H1 (cell line): ENCODE measurements around the gene RSL24D1. TPM values are rescaled to one million over a fixed set of nuclear protein-coding genes. Genes with fewer than 3 reads are reported as not detected.

Source experiments
- CTCF ChIA-PET: fragments of 300-600 bp; sonication (Branson Sonifier 250); formaldehyde crosslinking; loops from one replicate; lab custom pipeline; 2021; ENCODE audit not compliant: partially characterized antibody; lab: Charles Lee
- POLR2A ChIA-PET: fragments of 300-600 bp; sonication (Branson Sonifier 250); formaldehyde crosslinking; loops from one replicate; lab custom pipeline; 2021; ENCODE audit warnings: inconsistent platforms; ENCODE audit not compliant: partially characterized antibody; lab: Charles Lee
- DNase-seq, 2 experiments: peaks; one replicate each; pipeline versions ENCODE4 v3.0.0 to v3.0.0-alpha.2; 2010 to 2022; ENCODE audit warnings: low spot score in 2 of 2, low read depth in 1 of 2, mixed read lengths in 1 of 2
- FAIRE-seq: peaks from 2 replicates; lab custom pipeline; 2011; peaks lifted over from hg19 to GRCh38; lab: Jason Lieb, UNC
- H2AFZ ChIP-seq: 2 replicates; pipeline ENCODE4 v1.8.1; 2012; ENCODE audit warnings: low read length, inconsistent platforms
- H2AK5ac ChIP-seq: 2 replicates; pipeline ENCODE4 v1.6.1; 2013; ENCODE audit warnings: low read depth, low read length
- H2BK120ac ChIP-seq: replicated peaks from 2 replicates; pipeline ENCODE3; 2013; ENCODE audit warnings: low read depth, low read length, inconsistent platforms
- H2BK12ac ChIP-seq: 2 replicates; pipeline ENCODE4 v1.6.1; 2013; ENCODE audit warnings: low read depth, low read length
- H2BK15ac ChIP-seq: 2 replicates; pipeline ENCODE4 v1.6.1; 2013; ENCODE audit warnings: low read length
- H2BK20ac ChIP-seq: 2 replicates; pipeline ENCODE4 v1.6.1; 2013; ENCODE audit warnings: low read length
- H2BK5ac ChIP-seq: 2 replicates; pipeline ENCODE4 v1.6.1; 2013; ENCODE audit warnings: low read depth, low read length
- H3K14ac ChIP-seq: 2 replicates; pipeline ENCODE4 v1.6.1; 2013; ENCODE audit warnings: inconsistent platforms; ENCODE audit not compliant: insufficient read length
- H3K18ac ChIP-seq: 2 replicates; pipeline ENCODE4 v1.6.1; 2013; ENCODE audit warnings: low read length; ENCODE audit errors: extremely low read depth
- H3K23ac ChIP-seq: 2 replicates; pipeline ENCODE4 v1.6.1; 2013; ENCODE audit warnings: inconsistent platforms; ENCODE audit not compliant: insufficient read length
- H3K23me2 ChIP-seq: 2 replicates; pipeline ENCODE4 v1.6.1; 2013; ENCODE audit warnings: low read depth, low read length
- H3K27ac ChIP-seq: 2 replicates; pipeline ENCODE4 v1.6.1; 2011; ENCODE audit warnings: low read depth, low read length, inconsistent platforms
- H3K27me3 ChIP-seq, 4 experiments: replicated peaks in 1 of 4; 1 replicate in 1 of 4; 2 replicates in 3 of 4; pipeline versions ENCODE4 v1.6.1 to v1.8.1; 2011 to 2013; ENCODE audit warnings: low read length in 3 of 4, mild to moderate bottlenecking in 3 of 4, inconsistent platforms in 2 of 4, mixed read lengths in 2 of 4, moderate library complexity in 1 of 4; ENCODE audit not compliant: control insufficient read depth in 3 of 4, insufficient read depth in 3 of 4; ENCODE audit errors: extremely low read depth in 1 of 4
- H3K36me3 ChIP-seq, 4 experiments: 2 replicates each; pipeline versions ENCODE4 v1.6.1 to v1.8.1; 2011 to 2013; ENCODE audit warnings: mild to moderate bottlenecking in 4 of 4, low read length in 3 of 4, moderate library complexity in 2 of 4, control low read depth in 1 of 4, inconsistent platforms in 1 of 4; ENCODE audit not compliant: insufficient read depth in 4 of 4, control insufficient read depth in 2 of 4
- H3K4ac ChIP-seq: replicated peaks from 2 replicates; pipeline ENCODE3; 2013; ENCODE audit warnings: low read length, low read depth, mixed read lengths, inconsistent platforms; ENCODE audit not compliant: insufficient read length
- H3K4me1 ChIP-seq, 4 experiments: replicated peaks in 1 of 4; 1 replicate in 1 of 4; 2 replicates in 3 of 4; pipeline versions ENCODE4 v1.6.1 to v1.8.1; 2011 to 2013; ENCODE audit warnings: low read length in 3 of 4, inconsistent platforms in 2 of 4, mixed read lengths in 1 of 4; ENCODE audit not compliant: insufficient read depth in 4 of 4, control insufficient read depth in 3 of 4
- H3K4me2 ChIP-seq, 2 experiments: 2 replicates each; pipeline versions ENCODE4 v1.6.1 to v1.8.1; 2011 to 2013; ENCODE audit warnings: low read depth in 2 of 2, low read length in 2 of 2, control low read depth in 1 of 2, inconsistent platforms in 1 of 2, mild to moderate bottlenecking in 1 of 2; ENCODE audit not compliant: insufficient read depth in 1 of 2
- H3K4me3 ChIP-seq, 4 experiments: fragments of 200-600, 300-600 bp in 1 of 4; sonication (generic), shearing (Covaris generic), sonication (Bioruptor Twin) in 1 of 4; 2 replicates each; pipeline versions ENCODE4 v1.5.1 to v1.8.1; 2011 to 2016; ENCODE audit warnings: low read length in 4 of 4, low read depth in 3 of 4, control low read depth in 2 of 4, inconsistent platforms in 2 of 4, mild to moderate bottlenecking in 2 of 4, mixed read lengths in 1 of 4, moderate library complexity in 1 of 4; ENCODE audit not compliant: insufficient read depth in 2 of 4; ENCODE audit errors: extremely low read depth in 1 of 4
- H3K56ac ChIP-seq: replicated peaks from 2 replicates; pipeline ENCODE3; 2013; ENCODE audit warnings: low read depth, mild to moderate bottlenecking, mixed read lengths, low read length, inconsistent platforms; ENCODE audit not compliant: insufficient read length
- H3K79me1 ChIP-seq: 2 replicates; pipeline ENCODE4 v1.6.1; 2013; ENCODE audit warnings: low read depth, low read length, control low read depth
- H3K79me2 ChIP-seq, 2 experiments: 2 replicates each; pipeline versions ENCODE4 v1.6.1 to v1.8.1; 2012 to 2013; ENCODE audit warnings: low read length in 2 of 2, mild to moderate bottlenecking in 2 of 2, inconsistent platforms in 1 of 2; ENCODE audit not compliant: insufficient read depth in 2 of 2, control insufficient read depth in 1 of 2
- H3K9ac ChIP-seq, 4 experiments: replicated peaks in 1 of 4; 1 replicate in 1 of 4; 2 replicates in 3 of 4; pipeline versions ENCODE4 v1.6.1 to v1.8.1; 2011 to 2013; ENCODE audit warnings: low read depth in 3 of 4, low read length in 3 of 4, control low read depth in 2 of 4, mild to moderate bottlenecking in 2 of 4, moderate library complexity in 2 of 4, inconsistent platforms in 1 of 4; ENCODE audit errors: extremely low read depth in 1 of 4
- H3K9me3 ChIP-seq, 2 experiments: 2 replicates each; pipeline versions ENCODE4 v1.6.1 to v1.8.1; 2012 to 2013; ENCODE audit warnings: mild to moderate bottlenecking in 2 of 2, moderate library complexity in 2 of 2, control low read depth in 1 of 2, inconsistent platforms in 1 of 2, low read depth in 1 of 2, low read length in 1 of 2, mixed read lengths in 1 of 2; ENCODE audit not compliant: insufficient read depth in 2 of 2
- H4K20me1 ChIP-seq, 2 experiments: replicated peaks in 1 of 2; 2 replicates each; pipeline versions ENCODE3 to v1.8.1; 2011 to 2013; ENCODE audit warnings: inconsistent platforms in 2 of 2, low read length in 2 of 2, mild to moderate bottlenecking in 1 of 2; ENCODE audit not compliant: insufficient read depth in 2 of 2, control insufficient read depth in 1 of 2
- H4K5ac ChIP-seq: 2 replicates; pipeline ENCODE4 v1.6.1; 2013; ENCODE audit warnings: low read length, low read depth, mixed read lengths, inconsistent platforms; ENCODE audit not compliant: insufficient read length
- H4K8ac ChIP-seq: 2 replicates; pipeline ENCODE4 v1.8.0; 2013; ENCODE audit warnings: mild to moderate bottlenecking, moderate library complexity, low read length, inconsistent platforms; ENCODE audit not compliant: insufficient read depth; ENCODE audit errors: extremely low read depth
- H4K91ac ChIP-seq: replicated peaks from 2 replicates; pipeline ENCODE3; 2013; ENCODE audit warnings: low read length, mixed read lengths, inconsistent platforms; ENCODE audit not compliant: insufficient read length
- CEBPB ChIP-seq: IDR thresholded peaks from 2 replicates; pipeline ENCODE4 v1.6.1; 2012; ENCODE audit warnings: low read depth, low read length
- HDAC2 ChIP-seq, 2 experiments: fragments of 300-600 bp in 1 of 2; sonication (generic) in 1 of 2; IDR thresholded peaks; 2 replicates each; pipeline ENCODE4 v1.6.1; 2011 to 2012; ENCODE audit warnings: low read depth in 2 of 2, low read length in 2 of 2, mild to moderate bottlenecking in 2 of 2, moderate library complexity in 2 of 2, borderline replicate concordance in 1 of 2, inconsistent platforms in 1 of 2
- MAX ChIP-seq: IDR thresholded peaks from 2 replicates; pipeline ENCODE4 v1.6.1; 2012; ENCODE audit warnings: inconsistent platforms
- SP4 ChIP-seq: IDR thresholded peaks from 2 replicates; pipeline ENCODE4 v1.6.1; 2012; ENCODE audit warnings: low read length, inconsistent platforms
- WGBS, 2 experiments: shearing (Covaris generic) in 1 of 2; methylation state at CpG; one replicate each; pipeline versions ENCODE4 v1.1.6 to v1.1.7; 2013 to 2015; ENCODE audit warnings: low lambda C conversion rate in 2 of 2, mixed read lengths in 2 of 2, inconsistent platforms in 1 of 2, low coverage in 1 of 2, missing lambda C conversion rate in 1 of 2; ENCODE audit not compliant: insufficient replicate concordance in 2 of 2, insufficient coverage in 1 of 2, insufficient read length in 1 of 2; ENCODE audit errors: extremely low coverage in 1 of 2, missing lambda C conversion rate in 1 of 2; 5-methylcytosine and 5-hydroxymethylcytosine counted together
- polyA plus RNA-seq, 7 experiments: library from polyadenylated mRNA; depleted of rRNA in 3 of 7; stranded (reverse) in 5 of 7; unstranded in 2 of 7; fragments of >200 nt in 5 of 7; fragments of 200-250 nt in 2 of 7; gene quantifications; 1 replicate in 5 of 7; 2 replicates in 1 of 7; 4 replicates in 1 of 7; pipeline versions ENCODE4 v1.2.1 to v1.2.3, GENCODE V29; 2011 to 2013; ENCODE audit warnings: missing spikeins in 2 of 7, mixed read lengths in 2 of 7
- total RNA-seq: library from RNA; stranded (reverse); fragmentation: NEBNext Ultra II Directional; extraction: Animal tissue kit (Norgen Biotek cat#: 25700); gene quantifications from 2 replicates; pipeline ENCODE4 v1.2.1, GENCODE V29; 2021

RSL24D1 gene
- total and polyA plus RNA-seq, 2 of the 8 experiments (the other 6 are each of a cell fraction or from before 2014, with no cell fraction given): 45.7 to 130 TPM

- H2BK20ac ChIP-seq: no peak overlapping the region
- no peaks in the 10 kb centered on the region for H3K27me3 ChIP-seq
- no peak overlapping the region for H4K91ac ChIP-seq
- no peaks in the 10 kb centered on the region for H3K23me2 ChIP-seq
- H3K4me3 ChIP-seq: no peak overlapping the region
- no peak overlapping the region for H3K56ac ChIP-seq
- H3K4me1 ChIP-seq: no peaks in the 10 kb centered on the region
- H3K79me1 ChIP-seq: no peaks in the 10 kb centered on the region
- no peak overlapping the region for H4K5ac ChIP-seq
- DNase-seq (no peak), FAIRE-seq (no peak)
- no peak overlapping the region for H3K9ac ChIP-seq
- no peak overlapping the region for H4K8ac ChIP-seq
- H2BK15ac ChIP-seq: no peak overlapping the region
- H2BK120ac ChIP-seq: no peak overlapping the region
- H2AFZ ChIP-seq: no peak overlapping the region
- H3K27ac ChIP-seq: no peak overlapping the region
- H2AK5ac ChIP-seq: no peak overlapping the region
- no peak overlapping the region for H3K14ac ChIP-seq
- ChIA-PET CTCF (interaction anchor here (0.6 to 2.1 kb wide), 4 partner anchors 66 to 403 kb away, joined by 3 to 7 read pairs (median 5); no protein-coding TSS in a partner anchor), POLR2A (interaction anchor here (1.0 kb wide), 1 partner anchor 24 kb away, joined by 6 read pairs; the partner anchor contains the start of gene RSL24D1)
- H3K79me2 ChIP-seq: no peaks in the 10 kb centered on the region
- no peaks in the 10 kb centered on the region for H3K36me3 ChIP-seq
- H2BK12ac ChIP-seq: peak overlapping the region; percentile 12; the same call in 1 of the 2 replicates
- H3K4me2 ChIP-seq: no peak overlapping the region
- H2BK5ac ChIP-seq: no peak overlapping the region
- H3K9me3 ChIP-seq: no peaks in the 10 kb centered on the region
- 79% methylated on average over 6 of the region's 6 CpGs; no CpG with 5 or more reads in 1 of the 2 experiments for WGBS, 2 experiments
- no peak for TF ChIP-seq MAX
- TF ChIP-seq HDAC2 (IDR thresholded peaks at IDR 0.05; ENCODE audit: borderline replicate concordance in 1 of 2, low read depth in 2 of 2, low read length in 2 of 2): no peak
- TF ChIP-seq SP4: no peak
- peak; percentile 74 for TF ChIP-seq CEBPB
- no peaks in the 10 kb centered on the region for H4K20me1 ChIP-seq
- no peak overlapping the region for H3K18ac ChIP-seq
- no peak overlapping the region for H3K23ac ChIP-seq
- no peak overlapping the region for H3K4ac ChIP-seq
These were observed 24.6 kb upstream of the RSL24D1 start for GRCh38 chr15:55221090-55222011.
